Stimulated activated CD8-positive, alpha-beta memory T cell treated with anti-CD3 and anti-CD28 coated beads, Interleukin-15, amount 100 ng/mL, for 4 hours (primary cell): Measurements from ENCODE around the gene SOX1.

Source experiments
- DNase-seq, 2 donors: peaks; one replicate each; pipeline ENCODE4 v3.0.0-alpha.2; 2020; ENCODE audit warnings: low read depth in 2 of 2

SOX1 gene

DNA sequence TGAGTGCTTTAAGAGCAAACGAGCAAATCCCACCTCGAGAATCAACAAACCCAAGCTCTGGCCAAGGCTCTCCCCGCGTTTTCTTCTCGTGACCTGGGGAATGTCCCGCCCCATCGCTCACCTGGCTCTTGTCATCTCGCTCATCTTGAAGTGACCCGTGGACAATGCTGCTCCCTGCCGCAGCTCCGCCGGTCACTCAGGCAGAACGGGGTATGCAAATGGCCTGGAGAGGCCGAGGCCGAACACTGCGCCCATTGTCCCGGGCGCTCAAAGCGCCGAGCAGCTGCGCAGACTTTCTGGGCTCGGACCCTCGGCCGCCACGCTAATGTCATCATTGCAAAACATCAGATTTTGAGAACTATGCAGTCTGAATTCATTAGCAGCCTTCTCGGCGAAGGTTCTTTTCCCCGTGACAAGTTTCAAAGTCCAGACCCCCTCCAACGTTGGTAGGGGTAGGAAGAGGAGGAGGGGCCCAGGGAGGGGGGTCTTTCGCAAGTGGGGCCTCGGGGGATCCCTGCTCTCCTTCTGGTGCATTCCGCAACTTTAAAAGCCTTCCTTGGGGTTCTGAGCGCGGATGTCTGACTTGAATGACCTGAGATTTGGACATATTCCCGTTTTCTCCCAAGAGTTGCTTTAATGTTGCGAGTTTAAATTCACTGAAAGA is 39.7 kb downstream of the SOX1 start:
- DNase-seq: no peak

DNA sequence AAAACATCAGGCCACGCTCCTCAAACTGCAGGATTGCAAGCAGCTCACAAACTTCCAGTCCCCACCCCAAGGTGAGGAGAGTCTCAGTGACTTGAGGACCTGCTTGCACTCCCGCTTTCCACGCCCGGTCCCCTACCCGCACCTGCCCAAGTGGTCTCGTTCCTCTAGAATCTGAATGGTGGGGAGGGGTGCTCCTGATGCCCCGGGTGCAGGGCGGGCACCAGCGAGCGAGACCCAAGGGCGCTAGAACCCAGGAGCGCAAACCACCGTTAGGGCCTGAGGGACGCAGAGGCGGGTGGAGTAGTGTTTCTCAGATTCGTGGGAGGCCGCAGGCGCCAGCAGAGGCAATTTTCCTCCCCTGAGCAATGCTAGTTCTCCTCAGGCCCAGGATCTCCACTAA is 40.3 kb downstream of the SOX1 start:
- DNase-seq: no peak

DNA sequence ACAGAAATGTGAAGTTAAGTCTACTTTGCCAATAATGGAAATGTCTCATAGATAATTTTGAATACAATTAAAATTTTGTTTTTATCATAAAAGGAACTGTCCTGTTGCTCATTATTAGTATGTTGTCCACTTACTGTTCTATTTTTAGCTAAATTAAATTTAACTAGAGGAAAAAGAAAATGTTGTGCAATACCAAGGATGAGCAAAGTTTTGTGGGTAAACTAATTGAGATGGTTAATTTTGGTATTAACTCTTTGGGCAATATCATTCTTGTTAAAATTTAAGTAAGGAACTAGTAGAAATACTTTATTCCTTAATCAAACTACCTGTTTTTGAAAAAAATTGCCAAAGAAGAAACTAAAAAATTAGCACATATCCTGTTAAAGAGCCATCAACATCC is 43.5 kb downstream of the SOX1 start:
- no peak for DNase-seq

DNA sequence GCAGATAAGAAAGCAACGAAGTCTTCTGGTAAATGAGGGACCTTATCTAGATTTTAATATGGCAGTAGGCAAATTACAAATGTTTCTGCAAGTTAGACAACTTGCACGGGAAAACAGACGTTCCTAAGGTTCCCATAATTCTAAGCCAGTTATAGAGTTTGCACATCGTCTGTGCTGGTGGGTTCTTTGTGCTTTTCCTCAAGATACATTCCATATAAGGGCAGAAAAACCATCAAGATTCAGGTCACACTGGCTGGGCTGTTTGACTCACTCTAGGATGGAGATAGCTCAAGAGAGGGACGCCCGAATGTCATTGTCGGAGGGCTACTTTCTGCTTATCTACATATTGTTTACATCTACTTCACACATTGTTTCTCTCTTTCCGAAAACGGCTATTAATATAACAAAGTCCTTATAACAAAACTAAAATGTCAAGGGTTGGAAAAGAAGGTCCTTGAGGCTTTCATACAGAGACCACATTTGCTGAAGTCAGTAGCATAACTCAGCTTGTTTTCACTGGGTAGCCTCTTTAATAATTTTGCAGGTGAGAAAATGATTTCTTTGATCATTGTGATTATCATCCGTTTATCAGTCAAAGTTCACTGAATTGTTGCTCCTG is 44.4 kb downstream of the SOX1 start:
- DNase-seq: no peak

DNA sequence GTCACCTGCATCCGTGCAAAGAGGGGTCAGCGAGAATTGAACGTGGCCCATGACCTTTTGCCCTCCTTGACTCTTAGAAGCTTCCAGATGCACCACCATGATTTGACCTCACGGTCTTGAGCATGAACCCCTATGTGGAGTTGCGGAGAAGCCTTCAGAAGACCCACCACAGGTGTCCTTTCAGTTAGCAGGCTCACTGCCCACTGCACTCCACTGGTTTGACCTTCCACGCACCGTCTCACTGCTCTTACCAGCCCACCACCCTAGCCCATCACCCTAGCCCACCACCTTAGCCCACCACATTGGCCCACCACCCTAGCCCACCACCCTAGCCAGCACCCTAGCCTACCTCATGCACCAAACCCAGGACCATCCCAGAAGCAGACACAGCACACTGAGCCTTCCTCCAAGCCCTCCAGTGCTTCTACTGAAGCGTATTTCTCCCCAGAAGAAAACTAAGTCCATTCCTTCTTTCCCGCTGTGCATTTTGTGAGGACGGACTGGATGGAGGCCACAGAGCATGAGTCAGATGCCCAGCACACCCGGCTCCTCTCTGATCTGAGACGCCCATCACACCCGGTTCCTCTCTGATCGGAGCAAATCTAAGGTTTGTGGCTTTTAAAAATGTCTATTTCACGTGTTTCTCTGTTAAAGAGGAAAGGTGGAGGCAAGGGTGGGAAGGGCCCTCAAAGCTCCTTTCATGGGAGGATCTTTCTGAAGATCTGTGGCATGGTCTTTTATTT is 45.8 kb downstream of the SOX1 start:
- DNase-seq: no peak

DNA sequence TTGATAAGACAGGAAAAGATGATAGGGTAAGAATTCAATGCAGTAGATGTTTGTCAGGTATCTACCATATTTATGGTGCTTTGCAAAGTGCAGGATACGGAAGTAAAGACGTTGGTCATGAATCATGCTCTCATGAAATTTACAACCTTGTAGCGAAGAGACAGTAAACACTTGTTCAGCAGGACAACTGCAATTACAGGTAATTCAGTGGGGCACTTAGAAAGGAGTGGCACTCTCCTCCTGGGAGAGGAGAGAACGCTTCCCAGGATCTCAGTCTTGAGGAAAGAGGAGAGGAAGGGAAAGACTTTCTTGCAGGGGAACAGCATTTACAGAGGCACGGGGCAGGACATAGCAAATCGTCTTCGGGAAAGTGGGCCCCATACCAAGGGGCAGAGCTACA is 46.4 kb downstream of the SOX1 start:
- DNase-seq: no peak

DNA sequence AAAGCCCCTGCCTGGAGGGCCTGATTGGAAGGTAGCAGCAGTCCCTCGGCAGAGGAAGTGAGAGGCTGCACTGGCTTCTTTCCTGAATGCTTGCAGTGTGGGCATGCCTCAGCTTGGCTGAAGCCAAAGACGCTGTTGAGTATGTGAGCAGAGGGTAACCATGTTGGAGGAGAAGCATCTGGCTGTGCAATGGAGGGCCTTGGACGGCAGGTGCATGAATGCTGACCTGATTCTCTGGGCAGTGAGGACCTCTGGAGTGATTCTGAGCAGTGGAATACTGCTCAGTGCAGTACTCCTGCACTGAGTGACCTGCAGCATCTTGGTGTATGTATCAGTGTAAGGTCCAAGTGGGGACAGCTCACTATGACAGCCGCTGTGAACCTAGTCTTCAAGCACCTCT is 46.9 kb downstream of the SOX1 start:
- no peak for DNase-seq

DNA sequence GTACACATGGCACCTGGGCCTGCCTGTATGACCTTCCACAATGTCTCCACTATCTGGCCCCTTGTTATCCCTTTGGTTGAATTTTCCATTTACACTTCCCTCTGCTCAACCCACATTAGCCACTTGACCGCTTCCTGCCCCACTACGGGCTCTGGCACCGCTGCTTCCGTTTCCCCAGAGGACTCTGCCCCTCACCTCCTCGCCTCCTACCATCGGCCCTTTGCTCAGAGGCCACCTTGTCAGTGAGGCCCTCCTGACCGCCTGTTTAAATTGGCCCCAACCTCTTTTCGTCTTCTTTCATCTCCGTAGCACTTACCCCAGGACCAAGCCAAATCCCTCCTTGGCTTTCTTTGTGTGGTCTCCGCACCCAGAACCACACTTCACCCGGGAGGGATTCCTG is 47.4 kb downstream of the SOX1 start:
- no peak for DNase-seq

DNA sequence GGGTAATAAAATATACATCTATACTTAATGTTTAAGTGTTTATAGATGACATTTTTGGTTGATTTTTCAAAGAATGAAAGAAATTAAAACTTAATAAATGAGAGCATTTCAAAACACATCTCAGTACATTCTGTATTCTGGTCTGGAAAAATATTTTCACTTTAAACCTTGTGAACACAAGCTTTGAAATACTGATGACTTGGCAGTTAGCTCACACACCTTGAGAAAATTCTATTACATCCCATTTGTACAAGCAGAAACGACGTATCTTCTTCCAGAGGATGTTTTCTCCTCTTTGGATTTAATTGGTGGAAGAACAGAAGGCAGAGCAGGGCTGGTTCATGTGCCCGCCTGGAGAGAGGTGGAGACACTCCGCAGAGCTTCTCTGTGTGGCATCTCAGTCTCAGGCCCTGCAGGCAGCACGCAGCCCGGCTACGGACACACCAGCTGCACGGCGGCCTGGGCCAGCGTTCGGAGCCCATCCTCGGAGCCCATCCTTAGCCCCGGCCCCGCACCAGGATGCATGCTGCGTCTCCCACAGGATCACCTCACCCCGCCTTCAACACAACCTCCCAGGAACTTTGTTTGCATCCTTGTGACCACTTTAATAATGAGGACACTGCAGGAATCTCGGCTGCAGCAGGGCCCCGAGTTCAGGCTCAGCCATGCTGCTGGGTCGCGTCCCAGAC is 48.6 kb downstream of the SOX1 start:
- no peak for DNase-seq

DNA sequence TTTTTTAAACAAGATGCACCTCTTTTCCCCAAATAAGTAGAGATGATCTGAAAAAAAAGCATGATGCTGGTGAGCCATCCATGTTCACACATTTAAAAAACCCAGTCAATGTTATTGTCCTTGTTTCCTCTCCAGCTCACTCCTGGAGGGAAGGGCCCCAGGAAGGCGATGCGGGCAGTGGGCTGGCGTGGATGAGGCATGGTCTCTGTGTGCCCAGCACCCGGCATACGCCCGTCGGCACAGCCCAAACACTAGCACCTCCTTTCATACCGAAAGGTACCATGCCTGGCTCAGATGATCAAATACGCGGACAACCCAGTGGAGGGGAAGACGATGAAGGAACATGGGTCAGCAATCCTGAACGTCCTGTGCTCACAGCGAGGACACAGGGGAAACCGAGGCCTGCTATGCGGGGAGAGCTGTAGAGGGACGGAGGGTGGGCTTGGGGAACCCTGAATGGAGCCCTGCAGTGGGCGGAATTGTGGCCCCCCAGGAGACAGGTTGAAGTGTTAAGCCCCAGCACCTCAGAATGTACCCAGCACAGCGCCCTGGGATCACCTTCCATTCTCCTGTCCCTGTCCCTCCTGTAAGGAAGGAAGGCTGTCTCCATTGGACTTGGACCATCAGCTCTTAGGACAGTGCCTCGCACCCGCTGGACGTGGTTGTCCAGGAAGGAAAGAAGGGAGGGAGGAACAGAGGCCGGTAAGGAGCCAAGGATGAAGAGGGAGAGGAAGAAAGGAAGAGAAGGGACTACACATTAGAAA is 49.4 kb downstream of the SOX1 start:
- DNase-seq: no peak

DNA sequence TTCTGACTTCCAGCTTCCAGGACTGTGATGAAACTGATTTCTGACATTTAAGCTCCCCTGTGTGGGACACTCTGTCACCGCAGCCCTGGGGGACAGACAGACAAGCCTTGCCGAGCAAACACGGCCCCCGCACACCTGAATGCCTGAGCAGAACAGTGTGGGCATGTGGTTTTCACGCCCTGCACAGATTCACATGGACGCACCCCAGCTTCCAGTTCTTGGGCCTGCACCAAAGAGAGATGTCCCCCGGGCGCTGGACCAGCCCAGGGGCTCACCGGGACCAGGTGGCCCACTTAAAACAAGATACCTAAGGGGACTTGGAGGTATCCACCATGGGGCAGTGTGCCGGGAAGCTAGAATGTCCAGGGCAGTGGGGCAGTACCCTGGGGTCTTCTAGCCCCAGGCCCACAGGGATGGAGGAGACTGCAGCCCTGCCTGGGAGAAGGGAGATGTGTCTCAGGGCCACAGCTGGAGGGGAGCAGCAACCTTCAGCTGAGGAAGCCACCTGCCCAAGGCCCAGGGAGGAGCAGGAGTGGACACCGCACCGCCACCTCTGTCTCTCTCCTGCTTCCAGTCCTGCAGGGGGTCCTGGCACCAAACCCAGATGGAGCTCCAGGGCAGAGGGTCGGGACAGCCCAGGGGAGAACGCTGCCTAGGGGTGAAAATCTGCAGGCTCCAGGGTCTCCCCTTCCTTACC is 50.5 kb downstream of the SOX1 start:
- no peak for DNase-seq

DNA sequence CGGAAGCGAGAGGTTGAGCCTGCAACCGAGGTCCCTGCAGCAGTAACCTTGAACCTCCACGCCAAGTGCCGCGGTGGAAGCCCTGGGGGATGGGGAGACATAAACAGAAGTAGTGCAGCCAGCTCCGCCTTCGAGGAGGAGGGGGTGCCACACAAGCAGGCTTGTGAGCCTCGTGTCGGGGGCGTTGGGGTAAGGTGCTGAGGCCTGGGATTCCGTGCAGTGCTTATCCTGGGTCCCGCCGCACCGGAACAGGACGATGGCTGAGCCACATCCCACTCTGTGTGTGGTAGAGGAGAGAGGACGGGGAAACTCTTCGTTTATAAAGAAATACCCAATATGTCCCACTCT is 51.0 kb downstream of the SOX1 start:
- DNase-seq: no peak

DNA sequence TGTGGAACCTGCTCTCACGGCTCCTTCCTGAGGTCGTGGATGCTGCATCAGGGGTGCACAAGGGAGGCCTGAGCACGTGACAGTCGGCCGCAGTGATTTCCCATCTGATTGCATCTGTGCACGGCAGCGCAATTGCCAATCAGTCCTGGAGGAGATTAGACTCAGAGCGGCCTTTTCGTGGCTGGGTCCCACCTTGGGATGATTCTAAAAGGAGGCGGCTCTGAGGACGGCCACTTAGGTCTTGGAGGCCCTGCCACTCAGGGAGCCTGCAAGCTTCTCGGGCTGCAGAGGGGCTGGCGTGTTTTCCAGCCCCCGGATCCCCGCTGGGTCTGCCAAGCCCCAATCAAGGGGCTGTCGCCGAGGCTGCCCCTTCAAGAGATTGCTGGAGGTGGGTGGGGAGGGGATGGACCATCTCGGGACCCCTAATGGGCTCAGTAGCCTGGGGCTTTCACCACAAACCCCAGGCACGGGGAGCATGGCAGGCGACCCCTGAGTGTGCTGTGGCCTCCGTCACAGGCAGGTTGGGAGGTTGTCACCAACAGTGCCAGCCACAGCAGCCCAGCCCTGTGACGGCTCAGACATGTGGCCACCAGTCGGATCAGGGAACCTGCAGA is 51.6 kb downstream of the SOX1 start:
- no peak for DNase-seq

DNA sequence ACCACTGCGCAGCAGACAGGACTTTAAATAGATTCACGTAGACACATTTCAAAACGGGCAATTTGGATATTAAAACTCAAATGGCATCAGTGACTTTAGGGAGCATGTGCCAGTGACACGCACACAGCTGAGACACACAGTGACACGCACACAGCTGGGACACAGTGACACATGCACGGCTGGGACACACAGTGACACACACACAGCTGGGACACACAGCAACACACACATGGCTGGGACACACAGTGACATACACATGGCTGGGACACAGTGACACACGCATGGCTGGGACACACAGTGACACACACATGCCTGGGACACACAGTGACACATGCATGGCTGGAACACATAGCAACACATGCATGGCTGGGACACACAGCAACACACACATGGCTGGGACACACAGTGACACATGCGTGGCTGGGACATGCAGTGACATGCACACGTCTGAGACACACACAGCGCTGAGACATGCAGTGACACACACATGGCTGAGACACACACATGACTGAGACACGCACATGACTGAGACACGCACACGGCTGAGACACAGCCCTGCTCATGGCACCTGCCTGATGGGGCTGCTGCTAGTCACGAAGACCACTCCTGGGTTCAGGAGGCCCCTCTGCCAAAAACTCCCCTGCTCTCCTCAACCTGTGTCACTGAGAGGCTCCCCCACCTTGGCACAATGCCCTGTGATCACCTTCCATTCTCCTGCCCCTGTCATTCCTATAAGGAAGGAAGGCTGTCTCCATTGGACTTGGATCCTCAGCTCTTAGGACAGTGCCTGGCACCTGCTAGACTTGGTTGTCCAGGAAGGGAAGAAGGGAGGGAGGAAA is 52.5 kb downstream of the SOX1 start:
- DNase-seq: no peak

DNA sequence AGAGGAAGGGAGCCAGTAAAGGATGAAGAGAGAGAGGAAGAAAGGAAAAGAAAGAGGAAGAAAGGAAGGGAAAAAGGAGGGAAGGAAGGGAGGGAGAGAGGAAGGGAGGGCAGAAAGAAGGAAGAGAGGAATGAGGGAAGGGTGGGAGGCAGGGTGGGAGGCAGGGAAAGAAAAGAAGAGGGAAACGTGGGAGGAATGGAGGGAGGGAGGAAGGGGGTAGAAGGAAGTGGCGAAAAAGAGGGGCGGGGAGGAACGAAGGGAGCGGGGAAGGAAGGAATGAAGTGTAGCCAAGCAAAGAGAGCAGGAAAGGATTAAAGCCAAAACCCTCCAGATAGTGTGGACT is 53.1 kb downstream of the SOX1 start:
- no peak for DNase-seq
